SK-N-SH treated with all-trans-retinoic acid at 6 μM for 48 hours (cell line): ENCODE measurements around the gene TPSD1.

Experiments used
- ARNTL ChIP-seq: fragments of 450-650 bp; formaldehyde crosslinking; IDR thresholded peaks from 2 replicates; pipeline ENCODE4 v1.5.0; 2020; ENCODE audit warnings: low read depth, mild to moderate bottlenecking, moderate library complexity, borderline replicate concordance
- BACH2 ChIP-seq: fragments of 250-450 bp; sonication (Bioruptor Pico); IDR thresholded peaks from 2 replicates; pipeline ENCODE4 v1.9.0; 2021; ENCODE audit warnings: mild to moderate bottlenecking, borderline replicate concordance
- CSDC2 ChIP-seq: fragments of 250-450 bp; sonication (Bioruptor Pico); IDR thresholded peaks from 2 replicates; pipeline ENCODE4 v1.5.0; 2020; ENCODE audit warnings: mild to moderate bottlenecking, moderate library complexity
- CSRNP3 ChIP-seq: fragments of 250-450 bp; sonication (Bioruptor Pico); IDR thresholded peaks from 2 replicates; pipeline ENCODE4 v1.5.1; 2021; ENCODE audit warnings: mild to moderate bottlenecking, moderate library complexity
- ESRRG ChIP-seq: fragments of 250-450 bp; sonication (Bioruptor Pico); IDR thresholded peaks from 2 replicates; pipeline ENCODE4 v1.6.1; 2021; ENCODE audit warnings: mild to moderate bottlenecking
- GLIS3 ChIP-seq: fragments of 250-450 bp; sonication (Bioruptor Pico); IDR thresholded peaks from 2 replicates; pipeline ENCODE4 v1.5.0; 2020; ENCODE audit warnings: mild to moderate bottlenecking, moderate library complexity
- ISL1 ChIP-seq: fragments of 250-450 bp; sonication (Bioruptor Pico); IDR thresholded peaks from 2 replicates; pipeline ENCODE4 v2.1.2; 2022; ENCODE audit warnings: mild to moderate bottlenecking, moderate library complexity
- PATZ1 ChIP-seq: fragments of 250-450 bp; sonication (Bioruptor Pico); IDR thresholded peaks from 2 replicates; pipeline ENCODE4 v1.8.0; 2020; ENCODE audit warnings: mild to moderate bottlenecking, moderate library complexity, borderline replicate concordance
- RARB ChIP-seq: fragments of 250-450 bp; sonication (Bioruptor Pico); IDR thresholded peaks from 2 replicates; pipeline ENCODE4 v1.8.0; 2021; ENCODE audit warnings: mild to moderate bottlenecking, moderate library complexity
- SNAI2 ChIP-seq: fragments of 250-450 bp; sonication (Bioruptor Pico); IDR thresholded peaks from 2 replicates; pipeline ENCODE4 v1.5.0; 2020; ENCODE audit warnings: mild to moderate bottlenecking, moderate library complexity
- ZC3H10 ChIP-seq: fragments of 250-450 bp; sonication (Bioruptor Pico); IDR thresholded peaks from 2 replicates; pipeline ENCODE4 v1.5.1; 2021; ENCODE audit warnings: mild to moderate bottlenecking, moderate library complexity
- ZFP30 ChIP-seq: fragments of 450-650 bp; formaldehyde crosslinking; IDR thresholded peaks from 2 replicates; pipeline ENCODE4 v1.5.0; 2022; ENCODE audit warnings: mild to moderate bottlenecking, moderate library complexity
- ZNF565 ChIP-seq: fragments of 450-650 bp; formaldehyde crosslinking; conservative IDR thresholded peaks from 2 replicates; pipeline ENCODE4 v1.5.0; 2020; ENCODE audit warnings: low read depth, mild to moderate bottlenecking, moderate library complexity

- no peak for TF ChIP-seq BACH2 (CRISPR knock-in tag)
- TF ChIP-seq ISL1 (CRISPR knock-in tag): no peak
- TF ChIP-seq GLIS3: no peak
- no peak for TF ChIP-seq ARNTL (CRISPR knock-in tag)
- no peak for TF ChIP-seq ZFP30 (CRISPR knock-in tag)
- no peak for TF ChIP-seq RARB (CRISPR knock-in tag)
- no peak for TF ChIP-seq CSRNP3
- no peak for TF ChIP-seq SNAI2 (CRISPR knock-in tag)
- no peak for TF ChIP-seq ESRRG (CRISPR knock-in tag)
- TF ChIP-seq PATZ1: no peak
- TF ChIP-seq CSDC2 (CRISPR knock-in tag): no peak
- TF ChIP-seq ZNF565 (CRISPR knock-in tag): no peak
- no peak for TF ChIP-seq ZC3H10
These were observed 25.6 kb downstream of the TPSD1 start for GRCh38 chr16:1281517-1281916.
